Uterus (tissue), 4 donors: ENCODE measurements around the gene PTS. TPM values are rescaled to one million over a fixed set of nuclear protein-coding genes. Genes with fewer than 3 reads are reported as not detected.

Experiments
- DNase-seq, 2 donors: peaks; one replicate each; pipeline ENCODE4 v3.0.0-alpha.2; 2019 to 2020
- H3K27ac ChIP-seq, 2 donors: fragments of 200-600 bp; sonication (generic); 1 replicate in 1 of 2; 2 replicates in 1 of 2; pipeline ENCODE4 v1.5.1; 2016 to 2018
- H3K27me3 ChIP-seq, 2 donors: fragments of 200-600 bp; sonication (generic); one replicate each; pipeline ENCODE4 v1.5.1; 2018 to 2019; ENCODE audit warnings: control low read depth in 1 of 2
- H3K36me3 ChIP-seq, 2 donors: fragments of 200-600 bp; sonication (generic); one replicate each; pipeline ENCODE4 v1.5.1; 2019; ENCODE audit warnings: control low read depth in 1 of 2
- H3K4me1 ChIP-seq, 2 donors: fragments of 200-600 bp; sonication (generic); one replicate each; pipeline ENCODE4 v1.5.1; 2018 to 2019; ENCODE audit warnings: control low read depth in 1 of 2
- H3K4me3 ChIP-seq, 2 donors: fragments of 200-600 bp; sonication (generic); 1 replicate in 1 of 2; 2 replicates in 1 of 2; pipeline ENCODE4 v1.5.1; 2018 to 2019; ENCODE audit warnings: mild to moderate bottlenecking in 1 of 2
- H3K9me3 ChIP-seq, 2 donors: fragments of 200-600 bp; sonication (generic); one replicate each; pipeline ENCODE4 v1.5.1; 2019; ENCODE audit warnings: control low read depth in 1 of 2
- CTCF ChIP-seq, 4 experiments: fragments of 200-600 bp in 2 of 4; fragments of 450-650 bp in 2 of 4; sonication (generic) in 2 of 4; IDR thresholded peaks; one replicate each; pipeline ENCODE4 v1.5.1; 2016 to 2019; ENCODE audit warnings: antibody characterized with exemption in 4 of 4, mild to moderate bottlenecking in 2 of 4, moderate library complexity in 1 of 4
- POLR2A ChIP-seq, 2 donors: fragments of 450-650 bp; IDR thresholded peaks; one replicate each; pipeline ENCODE4 v1.6.1; 2016; ENCODE audit warnings: antibody characterized with exemption in 2 of 2, mild to moderate bottlenecking in 1 of 2, moderate library complexity in 1 of 2
- intact Hi-C: fragments of 100-400 bp; cut with DNase I; formaldehyde crosslinking; loops from one replicate; pipeline ENCODE4 v1.15.1; 2023; ENCODE audit warnings: low total_unique reads
- total RNA-seq, 4 donors: library from RNA; depleted of rRNA in 3 of 4; stranded (reverse); fragments of >200 nt in 3 of 4; gene quantifications; one replicate each; pipeline versions ENCODE4 v1.1.0 to v1.2.4, GENCODE V29; 2014 to 2023
- donor health status: DM: yes; HTN: yes; CAD: no.

Gene PTS
- total RNA-seq = 10 to 100 TPM; 15.9 to 43.5 (median 35.4) TPM

GRCh38 chr11:112226062-112226830, at the start of gene PTS:
PTS (plus strand) TSS chr11:112226428; CDS start chr11:112226444, 16 bp downstream.
- H3K4me1 ChIP-seq = no peaks in the 10 kb centered on the region
- H3K27me3 ChIP-seq = no peaks in the 10 kb centered on the region
- intact Hi-C loops = no loop called here
- no peak for TF ChIP-seq CTCF (IDR thresholded peaks at IDR 0.05)
- peak; percentile 80 to 98 for TF ChIP-seq POLR2A (IDR thresholded peaks at IDR 0.05)
- no peaks in the 10 kb centered on the region for H3K9me3 ChIP-seq
- DNase-seq = peak; percentile 86 to 88
- peak within 1 kb of the TSS; percentile 95 to 96 for H3K27ac ChIP-seq
- peak within 1 kb of the TSS; percentile 77 to 78 for H3K4me3 ChIP-seq
- no peaks in the 10 kb centered on the region for H3K36me3 ChIP-seq

- no peaks in the 10 kb centered on the region for H3K36me3 ChIP-seq
- intact Hi-C loops = no loop called here
- DNase-seq = no peak
- H3K4me3 ChIP-seq = no peak overlapping the region
- H3K4me1 ChIP-seq = no peaks in the 10 kb centered on the region
- peak overlapping the region in 1 of 2 donors; percentile 14 for H3K27ac ChIP-seq
- H3K9me3 ChIP-seq = no peaks in the 10 kb centered on the region
- TF ChIP-seq POLR2A (IDR thresholded peaks at IDR 0.05) = no peak
- TF ChIP-seq CTCF (IDR thresholded peaks at IDR 0.05) = no peak
- H3K27me3 ChIP-seq = no peaks in the 10 kb centered on the region
Measured at GRCh38 chr11:112177589-112177988, 48.6 kb upstream of the PTS start.

DNA sequence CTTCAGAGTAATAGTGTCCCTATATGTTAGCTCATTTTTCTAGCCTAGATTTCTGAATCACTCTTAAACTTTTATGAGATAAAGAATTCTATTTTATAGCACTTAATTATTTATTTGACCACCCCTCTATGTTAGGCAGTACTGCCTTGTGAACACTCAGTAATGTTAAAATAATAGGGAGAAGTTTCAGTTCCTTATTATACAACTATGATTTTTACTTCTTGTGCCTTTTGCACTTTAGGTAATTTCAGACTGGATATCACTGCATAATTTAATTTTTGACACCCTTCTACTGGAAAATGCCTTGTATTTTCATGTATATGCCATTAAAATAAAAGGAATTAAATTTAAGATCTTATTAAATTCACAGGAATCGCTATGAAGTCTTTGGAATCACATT, 47.8 kb upstream of the PTS start:
- DNase-seq = no peak
- no peaks in the 10 kb centered on the region for H3K36me3 ChIP-seq
- intact Hi-C loops = no loop called here
- no peaks in the 10 kb centered on the region for H3K4me1 ChIP-seq
- no peak overlapping the region for H3K4me3 ChIP-seq
- H3K27me3 ChIP-seq = no peaks in the 10 kb centered on the region
- TF ChIP-seq CTCF (IDR thresholded peaks at IDR 0.05) = no peak
- no peak for TF ChIP-seq POLR2A (IDR thresholded peaks at IDR 0.05)
- no peaks in the 10 kb centered on the region for H3K9me3 ChIP-seq
- H3K27ac ChIP-seq = no peak overlapping the region

DNA sequence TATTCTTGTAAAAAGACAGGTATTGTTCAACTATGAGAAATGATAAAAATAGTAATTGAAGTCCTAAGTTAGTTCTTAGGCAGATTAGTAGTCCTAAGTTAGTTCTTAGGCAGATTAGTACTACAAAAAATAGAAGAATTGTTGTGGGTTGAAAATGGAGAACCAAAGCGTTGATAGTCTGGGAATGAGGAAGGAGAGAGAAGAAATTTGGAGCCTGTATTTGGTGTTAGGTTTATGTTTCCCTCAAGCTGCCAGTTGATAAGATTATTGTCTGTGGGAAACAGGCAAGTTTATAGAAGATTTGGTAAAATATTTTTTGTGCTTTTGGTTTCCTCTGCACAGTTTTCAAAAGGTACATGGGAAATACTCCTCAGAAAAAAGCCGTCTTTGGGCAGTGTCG, 47.3 kb upstream of the PTS start:
- no peak for DNase-seq
- Histone ChIP-seq H3K4me3 (no peak overlapping the region), H3K27ac (no peak overlapping the region), H3K4me1 (no peaks in the 10 kb centered on the region), H3K9me3 (no peaks in the 10 kb centered on the region), H3K36me3 (no peaks in the 10 kb centered on the region), H3K27me3 (no peaks in the 10 kb centered on the region)
- no peak for TF ChIP-seq CTCF (IDR thresholded peaks at IDR 0.05)
- no peak for TF ChIP-seq POLR2A (IDR thresholded peaks at IDR 0.05)
- intact Hi-C loops = no loop called here

DNA sequence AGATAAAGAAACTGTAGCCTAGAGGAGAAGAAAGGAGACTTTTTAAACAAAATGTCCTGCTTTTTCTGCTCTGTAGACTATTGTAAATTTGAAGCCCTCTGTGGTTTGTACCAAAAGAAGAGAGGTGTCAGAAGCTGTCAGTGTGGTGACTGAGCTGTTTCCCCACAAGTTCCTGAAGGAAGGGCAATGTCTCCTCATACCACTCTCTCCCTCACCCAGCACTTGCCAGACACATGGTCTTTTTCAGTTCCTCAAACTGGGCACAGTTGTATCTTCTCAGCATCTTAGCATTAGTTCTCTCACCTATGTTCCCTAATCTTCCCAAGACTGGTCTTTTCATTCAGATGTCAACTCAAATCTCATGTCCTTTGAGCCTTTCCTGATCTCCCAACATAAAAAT, 46.6 kb upstream of the PTS start:
- H3K4me3 ChIP-seq = no peak overlapping the region
- H3K9me3 ChIP-seq = no peaks in the 10 kb centered on the region
- no peaks in the 10 kb centered on the region for H3K27me3 ChIP-seq
- no peak overlapping the region for H3K27ac ChIP-seq
- no peak for DNase-seq
- H3K4me1 ChIP-seq = no peaks in the 10 kb centered on the region
- no peaks in the 10 kb centered on the region for H3K36me3 ChIP-seq
- TF ChIP-seq POLR2A (IDR thresholded peaks at IDR 0.05) (no peak), CTCF (IDR thresholded peaks at IDR 0.05) (no peak)
- intact Hi-C loops = no loop called here
